ENCODE results near the gene HDAC7. TPM values are rescaled to one million over a fixed set of nuclear protein-coding genes. Genes with fewer than 3 reads are reported as not detected.

The HDAC7 gene
- total RNA-seq, 1 experiment from 2014 or later: 71.2 TPM

GRCh38 chr12:47850153-47851084 is 30.7 kb upstream of the HDAC7 start:
- no peak for TF ChIP-seq CTCF (IDR thresholded peaks at IDR 0.05; ENCODE audit: insufficient read depth in 1 of 2, low read depth in 1 of 2, low read length in 1 of 2, severe bottlenecking in 1 of 2, unreplicated experiment in 1 of 2)
- POLR2A ChIA-PET: no interaction called here
- CTCF ChIA-PET: interaction anchor here (0.6 to 1.4 kb wide), 6 partner anchors 11 to 629 kb away, joined by 3 to 8 read pairs (median 4); partner anchors contain the start of genes TMEM106C and VDR
- Histone ChIP-seq H3K9me3 (no peaks in the 10 kb centered on the region), H3K4me1 (peaks cover 18% of the 10 kb centered on the region), H3K36me3 (ENCODE audit: control insufficient read depth, insufficient read depth, low read length) (peaks cover 2% of the 10 kb centered on the region; the same call in 1 of the 2 replicates), H3K4me3 (ENCODE audit: low read depth, low read length) (no peak overlapping the region), H3K27me3 (replicated peaks; ENCODE audit: control insufficient read depth, insufficient read depth, low read length) (no peaks in the 10 kb centered on the region)
- peaks cover 10% of the 10 kb centered on the region for H3K36me3 Mint-ChIP-seq (ENCODE audit: insufficient read depth, unreplicated experiment)
- H3K27ac Mint-ChIP-seq (ENCODE audit: unreplicated experiment): peak overlapping the region; percentile 91
- intact Hi-C loops (cut with micrococcal nuclease; ENCODE audit: unreplicated experiment): no loop called here
- peak; percentile 73 to 75 for DNase-seq
- no peaks in the 10 kb centered on the region for H3K9me3 Mint-ChIP-seq (ENCODE audit: unreplicated experiment)
- no peak overlapping the region for H3K4me3 Mint-ChIP-seq (ENCODE audit: unreplicated experiment)
- H3K27me3 Mint-ChIP-seq (ENCODE audit: insufficient read depth, unreplicated experiment): no peaks in the 10 kb centered on the region
- peaks cover 29% of the 10 kb centered on the region for H3K4me1 Mint-ChIP-seq (ENCODE audit: low read depth, unreplicated experiment)
- BruUV-seq (replicated peaks): no TSS peak

GRCh38 chr12:47849261-47849660 is 29.6 kb upstream of the HDAC7 start:
- POLR2A ChIA-PET: no interaction called here
- H3K36me3 ChIP-seq (ENCODE audit: control insufficient read depth, insufficient read depth, low read length): no peaks in the 10 kb centered on the region; the same call in 1 of the 2 replicates
- no peak for DNase-seq
- peaks cover 18% of the 10 kb centered on the region for H3K4me1 ChIP-seq
- intact Hi-C loops (cut with micrococcal nuclease; ENCODE audit: unreplicated experiment): no loop called here
- Mint-ChIP-seq H3K27ac (ENCODE audit: unreplicated experiment) (no peak overlapping the region), H3K4me3 (ENCODE audit: unreplicated experiment) (no peak overlapping the region), H3K27me3 (ENCODE audit: insufficient read depth, unreplicated experiment) (no peaks in the 10 kb centered on the region), H3K4me1 (ENCODE audit: low read depth, unreplicated experiment) (peaks cover 29% of the 10 kb centered on the region), H3K9me3 (ENCODE audit: unreplicated experiment) (no peaks in the 10 kb centered on the region), H3K36me3 (ENCODE audit: insufficient read depth, unreplicated experiment) (peaks cover 10% of the 10 kb centered on the region)
- no TSS peak for BruUV-seq (replicated peaks)
- TF ChIP-seq CTCF (IDR thresholded peaks at IDR 0.05; ENCODE audit: insufficient read depth in 1 of 2, low read depth in 1 of 2, low read length in 1 of 2, severe bottlenecking in 1 of 2, unreplicated experiment in 1 of 2): no peak
- H3K4me3 ChIP-seq (ENCODE audit: low read depth, low read length): no peak overlapping the region
- no peaks in the 10 kb centered on the region for H3K27me3 ChIP-seq (replicated peaks; ENCODE audit: control insufficient read depth, insufficient read depth, low read length)
- CTCF ChIA-PET: no interaction called here
- no peaks in the 10 kb centered on the region for H3K9me3 ChIP-seq

- peaks cover 18% of the 10 kb centered on the region for H3K4me1 ChIP-seq
- BruUV-seq (replicated peaks): no TSS peak
- Mint-ChIP-seq H3K4me1 (ENCODE audit: low read depth, unreplicated experiment) (peaks cover 29% of the 10 kb centered on the region), H3K4me3 (ENCODE audit: unreplicated experiment) (no peak overlapping the region), H3K27ac (ENCODE audit: unreplicated experiment) (no peak overlapping the region), H3K27me3 (ENCODE audit: insufficient read depth, unreplicated experiment) (no peaks in the 10 kb centered on the region), H3K9me3 (ENCODE audit: unreplicated experiment) (no peaks in the 10 kb centered on the region), H3K36me3 (ENCODE audit: insufficient read depth, unreplicated experiment) (peaks cover 10% of the 10 kb centered on the region)
- no peak for DNase-seq
- H3K36me3 ChIP-seq (ENCODE audit: control insufficient read depth, insufficient read depth, low read length): no peaks in the 10 kb centered on the region; the same call in 1 of the 2 replicates
- ChIA-PET CTCF (interaction anchor here (1.0 to 1.2 kb wide), 2 partner anchors 20 to 22 kb away, joined by 3 read pairs; no protein-coding TSS in a partner anchor), POLR2A (no interaction called here)
- no peak overlapping the region for H3K4me3 ChIP-seq (ENCODE audit: low read depth, low read length)
- H3K9me3 ChIP-seq: no peaks in the 10 kb centered on the region
- intact Hi-C loops (cut with micrococcal nuclease; ENCODE audit: unreplicated experiment): no loop called here
- no peaks in the 10 kb centered on the region for H3K27me3 ChIP-seq (replicated peaks; ENCODE audit: control insufficient read depth, insufficient read depth, low read length)
- TF ChIP-seq CTCF (IDR thresholded peaks at IDR 0.05; ENCODE audit: insufficient read depth in 1 of 2, low read depth in 1 of 2, low read length in 1 of 2, severe bottlenecking in 1 of 2, unreplicated experiment in 1 of 2): no peak
These were observed 29.1 kb upstream of the HDAC7 start for GRCh38 chr12:47848853-47849252.

Data from Caco-2 (cell line).